Brain microvascular endothelial cell (primary cell): ENCODE data around the gene ARHGAP36.

Experiments
- DNase-seq: peaks from one replicate; pipeline ENCODE4 v3.0.0-alpha.2; 2020
- H3K27ac ChIP-seq: fragments of 250-450 bp; sonication (Bioruptor Pico); 2 replicates; pipeline ENCODE4 v1.5.1; 2020; ENCODE audit warnings: mild to moderate bottlenecking, moderate library complexity
- H3K27me3 ChIP-seq: fragments of 250-450 bp; sonication (Bioruptor Pico); replicated peaks from 2 replicates; pipeline ENCODE4 v1.5.1; 2020; ENCODE audit warnings: mild to moderate bottlenecking
- H3K36me3 ChIP-seq: fragments of 250-450 bp; sonication (Bioruptor Pico); replicated peaks from 2 replicates; pipeline ENCODE4 v1.5.1; 2020; ENCODE audit warnings: mild to moderate bottlenecking
- H3K4me3 ChIP-seq: 2 replicates; pipeline ENCODE4 v1.5.1; 2011; ENCODE audit warnings: low read depth, mild to moderate bottlenecking, control low read depth, low read length, moderate library complexity
- CTCF ChIP-seq: IDR thresholded peaks from 2 replicates; pipeline ENCODE4 v1.5.1; 2011; ENCODE audit warnings: low read depth, mild to moderate bottlenecking, moderate library complexity, low read length, control low read depth, inconsistent platforms; ENCODE audit errors: missing control alignments
- in situ Hi-C: cut with HindIII; loops from 2 replicates; pipeline ENCODE4 v1.10.0; 2017; ENCODE audit warnings: low sequenced_read_pairs, low pct_ligation_motif_present

Gene ARHGAP36

GRCh38 chrX:131139072-131139471 is 80.9 kb downstream of the ARHGAP36 start:
- Histone ChIP-seq H3K27ac (no peak overlapping the region), H3K4me3 (no peak overlapping the region), H3K27me3 (no peaks in the 10 kb centered on the region), H3K36me3 (no peaks in the 10 kb centered on the region)
- no peak for TF ChIP-seq CTCF
- DNase-seq, result no peak
- in situ Hi-C loops, result no loop called here
